ENCODE data around the gene ZNF362. TPM values are rescaled to one million over a fixed set of nuclear protein-coding genes. Genes with fewer than 3 reads are reported as not detected.
"Not testable (repeated sequence)": the region's sequence is repeated elsewhere in the genome, so short reads cannot be mapped to it uniquely, and the experiment has no call there.

The ZNF362 gene
- total and polyA plus RNA-seq, 5 donors from 2014 or later: 12.2 to 21.7 (median 15.2) TPM

DNA sequence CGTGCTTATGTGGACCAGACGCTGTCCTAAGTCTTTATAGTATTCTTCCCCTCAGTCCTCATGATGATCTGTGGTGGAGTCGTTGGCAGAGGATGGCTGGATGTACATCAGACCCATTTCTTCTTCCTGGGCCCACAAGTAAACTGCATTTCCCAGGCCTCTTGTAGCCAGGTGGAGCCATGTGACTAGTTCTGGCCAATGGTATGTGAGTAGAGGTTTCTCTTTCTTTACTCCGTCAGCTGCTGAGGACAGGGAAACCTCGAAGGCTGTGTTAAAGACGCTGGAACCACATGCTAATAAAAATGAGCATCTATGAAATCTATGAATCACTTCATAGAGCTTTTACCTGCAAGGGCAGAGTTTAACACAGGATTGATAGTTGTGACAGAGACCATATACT, 18.7 kb upstream of the ZNF362 start:
- peaks cover 5% of the 10 kb centered on the region for H3K27me3 ChIP-seq (ENCODE audit: control insufficient read depth, insufficient read depth, low read length)
- H3K36me3 ChIP-seq (ENCODE audit: control insufficient read depth, insufficient read depth, low read length): no peaks in the 10 kb centered on the region
- no peaks in the 10 kb centered on the region for H3K9me3 ChIP-seq (ENCODE audit: control insufficient read depth in 2 of 2, low read length in 2 of 2)
- H3K9me3 Mint-ChIP-seq: peaks cover 0 to 3% (median 0%) of the 10 kb centered on the region in 7 donors
- peak overlapping the region in 1 of 4 donors; percentile 38 for H3K4me3 Mint-ChIP-seq
- H3K4me1 ChIP-seq (ENCODE audit: control insufficient read depth, insufficient read depth, low read length, poor library complexity, severe bottlenecking): no peaks in the 10 kb centered on the region
- no peaks in the 10 kb centered on the region for H3K36me3 Mint-ChIP-seq
- H3K4me3 ChIP-seq (ENCODE audit: low read depth, low read length): no peak overlapping the region
- peak in 2 of 3 donors; percentile 28 to 60 for DNase-seq
- peaks cover 0 to 5% (median 2%) of the 10 kb centered on the region in 4 donors for H3K4me1 Mint-ChIP-seq
- ATAC-seq (ENCODE audit: low read depth in 2 of 2): peak; percentile 59 to 62
- H3K27ac Mint-ChIP-seq: no peak overlapping the region
- no peak overlapping the region for H3K27ac ChIP-seq (ENCODE audit: insufficient read depth, low read length, poor library complexity, severe bottlenecking)
- H3K27me3 Mint-ChIP-seq: peaks cover 22% of the 10 kb centered on the region

DNA sequence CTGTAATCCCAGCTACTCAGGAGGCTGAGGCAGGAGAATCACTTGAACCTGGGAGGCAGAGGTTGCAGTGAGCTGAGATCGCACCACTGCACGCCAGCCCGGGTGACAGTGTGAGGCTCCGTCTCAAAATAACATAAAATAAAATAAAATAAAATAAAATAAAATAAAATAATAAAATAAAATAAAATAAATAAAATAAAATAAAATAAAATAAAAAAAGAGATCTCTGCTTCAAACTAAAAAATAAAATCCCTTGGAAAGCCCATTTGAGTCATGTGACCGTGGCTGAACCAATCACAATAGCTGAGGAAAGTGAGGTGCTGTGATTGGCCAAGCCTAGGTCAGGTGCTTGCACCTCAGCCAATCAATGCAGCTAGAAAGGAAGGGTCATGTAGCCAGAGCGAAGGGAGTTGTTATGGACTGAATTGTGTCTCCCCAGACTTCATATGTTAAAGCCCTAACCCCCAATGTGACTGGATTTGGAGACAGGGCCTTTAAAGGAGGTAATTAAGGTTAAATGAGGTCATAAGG, 18.0 kb upstream of the ZNF362 start:
- not testable (repeated sequence) for DNase-seq; H3K27me3 ChIP-seq (ENCODE audit: control insufficient read depth, insufficient read depth, low read length); H3K36me3 Mint-ChIP-seq; H3K4me3 Mint-ChIP-seq; H3K36me3 ChIP-seq (ENCODE audit: control insufficient read depth, insufficient read depth, low read length); H3K4me1 Mint-ChIP-seq; H3K9me3 ChIP-seq (ENCODE audit: control insufficient read depth in 2 of 2, low read length in 2 of 2); H3K4me1 ChIP-seq (ENCODE audit: control insufficient read depth, insufficient read depth, low read length, poor library complexity, severe bottlenecking); H3K27ac Mint-ChIP-seq; H3K9me3 Mint-ChIP-seq; H3K4me3 ChIP-seq (ENCODE audit: low read depth, low read length); ATAC-seq (ENCODE audit: low read depth in 2 of 2); H3K27ac ChIP-seq (ENCODE audit: insufficient read depth, low read length, poor library complexity, severe bottlenecking)
- H3K27me3 Mint-ChIP-seq: peaks cover 16% of the 10 kb centered on the region

DNA sequence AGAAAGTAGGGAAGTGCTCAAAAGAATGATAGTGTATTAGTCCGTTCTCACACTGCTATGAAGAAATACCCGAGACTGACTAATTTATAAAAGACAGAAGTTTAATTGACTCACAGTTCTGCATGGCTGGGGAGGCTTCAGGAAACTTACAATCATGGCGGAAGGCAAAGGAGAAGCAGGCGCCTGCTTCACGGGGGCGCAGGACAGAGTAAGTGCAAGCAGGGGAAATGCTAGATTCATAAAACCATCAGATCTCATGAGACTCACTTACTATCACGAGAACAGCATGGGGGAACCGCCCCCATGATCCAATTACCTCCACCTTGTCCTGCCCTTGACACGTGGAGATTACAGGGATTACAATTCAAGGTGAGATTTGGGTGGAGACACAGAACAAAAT, 16.9 kb upstream of the ZNF362 start:
- peaks cover 19% of the 10 kb centered on the region for H3K27me3 Mint-ChIP-seq

DNA sequence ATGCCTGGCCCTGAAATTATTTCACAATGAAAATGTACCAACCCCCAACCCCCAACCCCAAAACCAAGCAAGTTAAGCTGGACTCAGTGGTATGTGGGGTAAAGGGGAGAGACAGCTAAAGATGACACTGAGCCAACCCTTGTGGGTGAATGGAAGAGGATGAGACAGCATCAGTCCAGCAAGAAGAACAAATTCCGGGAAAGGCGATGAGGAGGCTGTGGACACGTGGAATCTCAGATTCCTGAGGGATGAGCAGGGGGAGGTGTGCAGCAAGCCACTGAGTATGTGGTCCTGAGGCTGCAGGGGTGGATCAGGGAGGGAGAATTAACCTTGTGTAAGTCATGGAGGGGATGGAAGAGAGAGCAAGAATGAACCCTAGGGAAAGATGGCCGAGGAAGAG, 14.4 kb upstream of the ZNF362 start:
- Mint-ChIP-seq H3K4me3 (no peak overlapping the region), H3K27me3 (peaks cover 24% of the 10 kb centered on the region), H3K4me1 (peaks cover 0 to 5% (median 2%) of the 10 kb centered on the region in 4 donors), H3K27ac (no peak overlapping the region), H3K36me3 (no peaks in the 10 kb centered on the region), H3K9me3 (no peaks in the 10 kb centered on the region)
- Histone ChIP-seq H3K4me3 (ENCODE audit: low read depth, low read length) (no peak overlapping the region), H3K27me3 (ENCODE audit: control insufficient read depth, insufficient read depth, low read length) (peaks cover 5% of the 10 kb centered on the region), H3K9me3 (ENCODE audit: control insufficient read depth in 2 of 2, low read length in 2 of 2) (no peaks in the 10 kb centered on the region), H3K4me1 (ENCODE audit: control insufficient read depth, insufficient read depth, low read length, poor library complexity, severe bottlenecking) (no peaks in the 10 kb centered on the region), H3K27ac (ENCODE audit: insufficient read depth, low read length, poor library complexity, severe bottlenecking) (no peak overlapping the region), H3K36me3 (ENCODE audit: control insufficient read depth, insufficient read depth, low read length) (no peaks in the 10 kb centered on the region)
- no peak for DNase-seq
- no peak for ATAC-seq (ENCODE audit: low read depth in 2 of 2)

More for the DNA sequence above, 16.9 kb upstream of the ZNF362 start:
- H3K36me3 ChIP-seq (ENCODE audit: control insufficient read depth, insufficient read depth, low read length); H3K4me1 Mint-ChIP-seq; H3K4me1 ChIP-seq (ENCODE audit: control insufficient read depth, insufficient read depth, low read length, poor library complexity, severe bottlenecking); H3K27ac Mint-ChIP-seq; H3K36me3 Mint-ChIP-seq; DNase-seq; H3K27me3 ChIP-seq (ENCODE audit: control insufficient read depth, insufficient read depth, low read length); ATAC-seq (ENCODE audit: low read depth in 2 of 2); H3K9me3 Mint-ChIP-seq; H3K27ac ChIP-seq (ENCODE audit: insufficient read depth, low read length, poor library complexity, severe bottlenecking); H3K4me3 Mint-ChIP-seq; H3K4me3 ChIP-seq (ENCODE audit: low read depth, low read length); H3K9me3 ChIP-seq (ENCODE audit: control insufficient read depth in 2 of 2, low read length in 2 of 2): not testable (repeated sequence)

DNA sequence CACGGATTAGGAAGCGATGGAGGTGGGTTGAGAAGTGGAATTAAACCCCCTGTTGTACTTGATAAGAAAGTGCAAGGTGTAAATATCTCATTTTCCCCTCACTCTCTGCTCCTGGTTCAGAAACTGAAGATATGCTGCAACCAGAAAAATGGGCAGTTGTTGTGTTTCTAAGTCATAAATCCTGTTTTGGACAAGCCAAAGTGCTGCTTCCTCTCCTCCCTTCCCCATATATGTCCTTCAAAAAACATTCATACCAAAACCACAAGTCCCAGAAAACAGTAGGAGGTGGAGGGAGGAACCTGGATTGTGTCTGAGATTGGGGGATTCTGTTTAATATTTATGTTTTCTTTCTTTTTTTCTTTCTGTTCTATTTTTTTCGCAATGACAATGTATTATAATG, 13.6 kb upstream of the ZNF362 start:
- H3K4me1 Mint-ChIP-seq: peaks cover 0 to under 1% (median under 1%) of the 10 kb centered on the region in 4 donors
- ATAC-seq (ENCODE audit: low read depth in 2 of 2) (no peak), DNase-seq (no peak)
- Histone ChIP-seq H3K36me3 (ENCODE audit: control insufficient read depth, insufficient read depth, low read length) (no peaks in the 10 kb centered on the region), H3K9me3 (ENCODE audit: control insufficient read depth in 2 of 2, low read length in 2 of 2) (no peaks in the 10 kb centered on the region), H3K27me3 (ENCODE audit: control insufficient read depth, insufficient read depth, low read length) (peaks cover 5% of the 10 kb centered on the region), H3K4me3 (ENCODE audit: low read depth, low read length) (no peak overlapping the region), H3K4me1 (ENCODE audit: control insufficient read depth, insufficient read depth, low read length, poor library complexity, severe bottlenecking) (no peaks in the 10 kb centered on the region), H3K27ac (ENCODE audit: insufficient read depth, low read length, poor library complexity, severe bottlenecking) (no peak overlapping the region)
- H3K36me3 Mint-ChIP-seq: no peaks in the 10 kb centered on the region
- H3K4me3 Mint-ChIP-seq: no peak overlapping the region
- no peak overlapping the region for H3K27ac Mint-ChIP-seq
- no peaks in the 10 kb centered on the region for H3K9me3 Mint-ChIP-seq
- peaks cover 23% of the 10 kb centered on the region for H3K27me3 Mint-ChIP-seq

DNA sequence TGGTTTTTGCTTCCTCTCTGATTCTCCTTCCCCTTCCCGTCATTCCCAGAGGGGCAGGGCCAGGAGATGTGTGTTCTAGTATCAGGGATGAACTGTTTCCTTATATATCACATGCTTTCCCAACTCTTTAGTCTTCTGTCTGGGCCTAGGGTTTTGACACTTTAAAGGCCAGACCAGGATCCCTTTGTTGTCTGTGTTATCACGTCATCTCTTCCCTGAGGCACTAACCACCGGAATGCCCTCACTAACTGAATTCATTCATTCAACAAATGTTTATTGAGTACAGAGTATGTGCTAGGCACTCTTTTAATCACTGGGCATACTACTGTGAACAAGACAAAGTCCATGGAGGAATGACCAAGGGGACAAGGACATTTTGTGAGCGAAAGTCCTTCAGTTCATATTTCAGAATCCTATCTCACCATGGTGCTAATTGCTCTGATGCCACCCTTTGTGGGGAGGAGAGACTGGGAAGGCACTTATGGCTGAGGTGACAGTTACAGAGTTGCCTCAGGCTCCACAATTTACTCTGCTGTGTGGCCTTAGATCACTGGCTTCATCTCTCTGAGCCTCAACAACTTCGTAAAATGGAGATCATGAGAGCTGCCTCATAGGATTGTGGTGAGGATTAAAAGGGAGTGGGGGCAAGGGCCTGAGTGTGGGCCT, 12.0 kb upstream of the ZNF362 start:
- Histone ChIP-seq H3K4me1 (ENCODE audit: control insufficient read depth, insufficient read depth, low read length, poor library complexity, severe bottlenecking) (no peaks in the 10 kb centered on the region), H3K9me3 (ENCODE audit: control insufficient read depth in 2 of 2, low read length in 2 of 2) (no peaks in the 10 kb centered on the region), H3K36me3 (ENCODE audit: control insufficient read depth, insufficient read depth, low read length) (no peaks in the 10 kb centered on the region), H3K4me3 (ENCODE audit: low read depth, low read length) (no peak overlapping the region), H3K27ac (ENCODE audit: insufficient read depth, low read length, poor library complexity, severe bottlenecking) (no peak overlapping the region), H3K27me3 (ENCODE audit: control insufficient read depth, insufficient read depth, low read length) (peaks cover 10% of the 10 kb centered on the region)
- Mint-ChIP-seq H3K36me3 (no peaks in the 10 kb centered on the region), H3K4me3 (no peak overlapping the region), H3K9me3 (peaks cover 0 to 3% (median 0%) of the 10 kb centered on the region in 7 donors), H3K4me1 (no peaks in the 10 kb centered on the region), H3K27me3 (peaks cover 32% of the 10 kb centered on the region), H3K27ac (no peak overlapping the region)
- ATAC-seq (ENCODE audit: low read depth in 2 of 2) (no peak), DNase-seq (no peak)

DNA sequence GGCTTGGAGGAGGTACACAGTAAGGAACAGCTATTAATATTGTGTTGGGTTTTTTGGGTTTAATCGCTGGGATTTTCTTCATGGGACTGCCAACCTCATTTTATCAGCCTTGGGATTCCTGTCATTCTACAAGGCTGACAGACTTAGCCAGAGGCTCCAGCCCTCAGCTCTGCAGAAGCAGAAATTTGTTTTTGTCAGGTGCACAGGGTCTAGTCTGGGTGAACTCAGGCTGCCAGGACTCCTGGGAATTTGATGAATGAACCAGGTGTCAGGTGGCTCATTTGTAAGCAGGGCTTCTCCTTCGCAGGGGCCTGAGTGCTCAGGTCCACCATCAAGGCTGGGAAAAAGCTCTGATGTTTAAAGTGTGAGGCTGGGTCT, 11.5 kb upstream of the ZNF362 start:
- ATAC-seq (ENCODE audit: low read depth in 2 of 2): no peak
- no peaks in the 10 kb centered on the region for H3K4me1 ChIP-seq (ENCODE audit: control insufficient read depth, insufficient read depth, low read length, poor library complexity, severe bottlenecking)
- H3K4me3 ChIP-seq (ENCODE audit: low read depth, low read length): no peak overlapping the region
- Mint-ChIP-seq H3K4me1 (no peaks in the 10 kb centered on the region), H3K27me3 (peaks cover 32% of the 10 kb centered on the region), H3K9me3 (peaks cover 0 to 3% (median 0%) of the 10 kb centered on the region in 7 donors), H3K27ac (no peak overlapping the region), H3K36me3 (no peaks in the 10 kb centered on the region), H3K4me3 (no peak overlapping the region)
- no peak for DNase-seq
- no peak overlapping the region for H3K27ac ChIP-seq (ENCODE audit: insufficient read depth, low read length, poor library complexity, severe bottlenecking)
- H3K36me3 ChIP-seq (ENCODE audit: control insufficient read depth, insufficient read depth, low read length): no peaks in the 10 kb centered on the region
- no peaks in the 10 kb centered on the region for H3K9me3 ChIP-seq (ENCODE audit: control insufficient read depth in 2 of 2, low read length in 2 of 2)
- H3K27me3 ChIP-seq (ENCODE audit: control insufficient read depth, insufficient read depth, low read length): peaks cover 11% of the 10 kb centered on the region

DNA sequence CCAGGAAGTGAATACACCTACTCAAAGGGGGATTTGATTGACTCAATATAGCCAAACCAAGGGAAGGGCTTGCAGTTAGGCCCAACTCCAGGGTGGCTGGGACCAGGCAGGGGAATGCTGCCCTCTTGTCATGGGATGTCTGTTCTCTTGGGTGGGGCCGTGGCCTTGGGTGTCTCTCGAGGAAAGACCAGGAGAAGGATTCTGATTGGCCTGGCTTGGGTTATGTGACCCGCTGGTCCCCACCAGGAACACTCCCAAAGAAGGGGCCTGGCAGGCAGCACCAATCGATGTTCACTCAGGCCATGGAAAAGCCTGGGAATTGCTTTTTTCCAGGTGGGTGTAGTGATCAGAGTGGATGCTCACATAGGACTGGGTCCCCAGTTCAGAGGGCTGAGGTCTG, 10.1 kb upstream of the ZNF362 start:
- peaks cover 11% of the 10 kb centered on the region for H3K27me3 ChIP-seq (ENCODE audit: control insufficient read depth, insufficient read depth, low read length)
- DNase-seq (no peak), ATAC-seq (ENCODE audit: low read depth in 2 of 2) (no peak)
- no peak overlapping the region for H3K4me3 Mint-ChIP-seq
- no peaks in the 10 kb centered on the region for H3K9me3 ChIP-seq (ENCODE audit: control insufficient read depth in 2 of 2, low read length in 2 of 2)
- peaks cover 0 to 3% (median 0%) of the 10 kb centered on the region in 7 donors for H3K9me3 Mint-ChIP-seq
- H3K36me3 Mint-ChIP-seq: no peaks in the 10 kb centered on the region
- no peaks in the 10 kb centered on the region for H3K4me1 Mint-ChIP-seq
- no peak overlapping the region for H3K27ac ChIP-seq (ENCODE audit: insufficient read depth, low read length, poor library complexity, severe bottlenecking)
- H3K4me1 ChIP-seq (ENCODE audit: control insufficient read depth, insufficient read depth, low read length, poor library complexity, severe bottlenecking): no peaks in the 10 kb centered on the region
- no peak overlapping the region for H3K4me3 ChIP-seq (ENCODE audit: low read depth, low read length)
- H3K36me3 ChIP-seq (ENCODE audit: control insufficient read depth, insufficient read depth, low read length): no peaks in the 10 kb centered on the region
- peaks cover 27% of the 10 kb centered on the region for H3K27me3 Mint-ChIP-seq
- no peak overlapping the region for H3K27ac Mint-ChIP-seq

Data from CD4-positive, CD25-positive, alpha-beta regulatory T cell (primary cell).